IPS-15b (cell line): ENCODE data around the gene SLC35G1.

Source experiments
- H3K27me3 ChIP-seq: one replicate; pipeline ENCODE4 v1.6.1; 2013; ENCODE audit warnings: low read length; ENCODE audit not compliant: control insufficient read depth, insufficient read depth
- H3K36me3 ChIP-seq: one replicate; pipeline ENCODE4 v1.6.1; 2013; ENCODE audit warnings: low read length; ENCODE audit not compliant: control insufficient read depth, insufficient read depth
- H3K4me1 ChIP-seq: one replicate; pipeline ENCODE4 v1.6.1; 2013; ENCODE audit warnings: mild to moderate bottlenecking, low read length; ENCODE audit not compliant: control insufficient read depth, insufficient read depth
- H3K4me3 ChIP-seq: one replicate; pipeline ENCODE4 v1.5.1; 2013; ENCODE audit warnings: low read depth, low read length
- H3K9ac ChIP-seq: one replicate; pipeline ENCODE4 v1.6.1; 2013; ENCODE audit warnings: low read depth, mild to moderate bottlenecking, low read length
- H3K9me3 ChIP-seq: one replicate; pipeline ENCODE4 v1.6.1; 2013; ENCODE audit warnings: mild to moderate bottlenecking, low read length; ENCODE audit not compliant: control insufficient read depth, insufficient read depth

Gene SLC35G1

GRCh38 chr10:93865794-93866425 lies 27.9 kb upstream of the SLC35G1 start:
- no peak overlapping the region for H3K9ac ChIP-seq
- H3K27me3 ChIP-seq = peaks cover 20% of the 10 kb centered on the region
- no peak overlapping the region for H3K4me3 ChIP-seq
- H3K9me3 ChIP-seq = no peaks in the 10 kb centered on the region
- H3K36me3 ChIP-seq = no peaks in the 10 kb centered on the region
- no peaks in the 10 kb centered on the region for H3K4me1 ChIP-seq

GRCh38 chr10:93867525-93867924 lies 26.3 kb upstream of the SLC35G1 start:
- H3K36me3 ChIP-seq = no peaks in the 10 kb centered on the region
- no peaks in the 10 kb centered on the region for H3K9me3 ChIP-seq
- H3K4me3 ChIP-seq = no peak overlapping the region
- peaks cover 18% of the 10 kb centered on the region for H3K27me3 ChIP-seq
- H3K4me1 ChIP-seq = no peaks in the 10 kb centered on the region
- H3K9ac ChIP-seq = no peak overlapping the region

- no peaks in the 10 kb centered on the region for H3K9me3 ChIP-seq
- no peak overlapping the region for H3K4me3 ChIP-seq
- no peak overlapping the region for H3K9ac ChIP-seq
- peaks cover 14% of the 10 kb centered on the region for H3K27me3 ChIP-seq
- no peaks in the 10 kb centered on the region for H3K36me3 ChIP-seq
- peaks cover 5% of the 10 kb centered on the region for H3K4me1 ChIP-seq
Measured at GRCh38 chr10:93871671-93872204, 22.0 kb upstream of the SLC35G1 start.

GRCh38 chr10:93872375-93873158 lies 21.2 kb upstream of the SLC35G1 start:
- no peaks in the 10 kb centered on the region for H3K9me3 ChIP-seq
- H3K27me3 ChIP-seq = peaks cover 14% of the 10 kb centered on the region
- no peaks in the 10 kb centered on the region for H3K36me3 ChIP-seq
- peaks cover 5% of the 10 kb centered on the region for H3K4me1 ChIP-seq
- H3K4me3 ChIP-seq = no peak overlapping the region
- H3K9ac ChIP-seq = no peak overlapping the region

GRCh38 chr10:93873420-93874115 lies 20.2 kb upstream of the SLC35G1 start:
- H3K9ac ChIP-seq = no peak overlapping the region
- no peaks in the 10 kb centered on the region for H3K36me3 ChIP-seq
- H3K4me1 ChIP-seq = peaks cover 5% of the 10 kb centered on the region
- peaks cover 9% of the 10 kb centered on the region for H3K27me3 ChIP-seq
- H3K9me3 ChIP-seq = no peaks in the 10 kb centered on the region
- no peak overlapping the region for H3K4me3 ChIP-seq

GRCh38 chr10:93874309-93875031 lies 19.3 kb upstream of the SLC35G1 start:
- Histone ChIP-seq H3K4me1 (peaks cover 5% of the 10 kb centered on the region), H3K36me3 (no peaks in the 10 kb centered on the region), H3K9ac (no peak overlapping the region), H3K9me3 (no peaks in the 10 kb centered on the region), H3K4me3 (no peak overlapping the region), H3K27me3 (peaks cover 8% of the 10 kb centered on the region)

- Histone ChIP-seq H3K36me3 (no peaks in the 10 kb centered on the region), H3K9me3 (no peaks in the 10 kb centered on the region), H3K9ac (no peak overlapping the region), H3K4me1 (peaks cover 5% of the 10 kb centered on the region), H3K27me3 (peaks cover 8% of the 10 kb centered on the region), H3K4me3 (no peak overlapping the region)
Measured at GRCh38 chr10:93875032-93875358, 18.8 kb upstream of the SLC35G1 start.

- H3K36me3 ChIP-seq = no peaks in the 10 kb centered on the region
- peaks cover 8% of the 10 kb centered on the region for H3K27me3 ChIP-seq
- H3K9me3 ChIP-seq = no peaks in the 10 kb centered on the region
- H3K9ac ChIP-seq = no peak overlapping the region
- H3K4me3 ChIP-seq = no peak overlapping the region
- H3K4me1 ChIP-seq = peaks cover 5% of the 10 kb centered on the region
Measured at GRCh38 chr10:93876381-93876780, 17.4 kb upstream of the SLC35G1 start.

- H3K27me3 ChIP-seq = peaks cover 4% of the 10 kb centered on the region
- H3K36me3 ChIP-seq = no peaks in the 10 kb centered on the region
- H3K9ac ChIP-seq = no peak overlapping the region
- no peaks in the 10 kb centered on the region for H3K9me3 ChIP-seq
- H3K4me1 ChIP-seq = no peaks in the 10 kb centered on the region
- no peak overlapping the region for H3K4me3 ChIP-seq
Measured at GRCh38 chr10:93879273-93879672, 14.5 kb upstream of the SLC35G1 start.

- H3K4me1 ChIP-seq = peaks cover 6% of the 10 kb centered on the region
- peak overlapping the region; percentile 63 for H3K9ac ChIP-seq
- peak overlapping the region; percentile 81 for H3K4me3 ChIP-seq
- no peaks in the 10 kb centered on the region for H3K9me3 ChIP-seq
- no peaks in the 10 kb centered on the region for H3K36me3 ChIP-seq
- peaks cover 57% of the 10 kb centered on the region for H3K27me3 ChIP-seq
Measured at GRCh38 chr10:93894516-93895378, 969 bp downstream of the SLC35G1 start.
